ENCODE results near the gene ANTXRL.
"Not testable (repeated sequence)": the region's sequence is repeated elsewhere in the genome, so short reads cannot be mapped to it uniquely, and the experiment has no call there.

The ANTXRL gene

GRCh38 chr10:46298477-46299285 is 11.9 kb downstream of the ANTXRL start:
- Mint-ChIP-seq H3K9me3 (no peaks in the 10 kb centered on the region), H3K27ac (no peak overlapping the region), H3K4me1 (peaks cover 29% of the 10 kb centered on the region), H3K27me3 (ENCODE audit: low read depth, poor library complexity) (peaks cover 4% of the 10 kb centered on the region), H3K36me3 (ENCODE audit: low read depth) (no peaks in the 10 kb centered on the region), H3K4me3 (no peak overlapping the region)
- no peak for TF ChIP-seq CTCF (IDR thresholded peaks at IDR 0.05)
- no peak for DNase-seq

GRCh38 chr10:46299286-46299535 is 12.4 kb downstream of the ANTXRL start:
- Mint-ChIP-seq H3K4me1 (peaks cover 27% of the 10 kb centered on the region), H3K27ac (no peak overlapping the region), H3K9me3 (no peaks in the 10 kb centered on the region), H3K4me3 (no peak overlapping the region), H3K36me3 (ENCODE audit: low read depth) (no peaks in the 10 kb centered on the region), H3K27me3 (ENCODE audit: low read depth, poor library complexity) (peaks cover 4% of the 10 kb centered on the region)
- no peak for DNase-seq
- no peak for TF ChIP-seq CTCF (IDR thresholded peaks at IDR 0.05)

- H3K27ac Mint-ChIP-seq = no peak overlapping the region
- peak; percentile 34 for DNase-seq
- no peak overlapping the region for H3K4me3 Mint-ChIP-seq
These were observed 13.0 kb downstream of the ANTXRL start for GRCh38 chr10:46299536-46300369.

GRCh38 chr10:46300370-46300711 is 13.5 kb downstream of the ANTXRL start:
- H3K27ac Mint-ChIP-seq; H3K4me3 Mint-ChIP-seq; H3K27me3 Mint-ChIP-seq (ENCODE audit: low read depth, poor library complexity); H3K36me3 Mint-ChIP-seq (ENCODE audit: low read depth); DNase-seq; H3K9me3 Mint-ChIP-seq: not testable (repeated sequence)
- peaks cover 22% of the 10 kb centered on the region for H3K4me1 Mint-ChIP-seq

More at GRCh38 chr10:46299536-46300369, 13.0 kb downstream of the ANTXRL start:
- H3K27me3 Mint-ChIP-seq (ENCODE audit: low read depth, poor library complexity) = peaks cover 4% of the 10 kb centered on the region
- no peaks in the 10 kb centered on the region for H3K36me3 Mint-ChIP-seq (ENCODE audit: low read depth)
- no peaks in the 10 kb centered on the region for H3K9me3 Mint-ChIP-seq
- no peak for TF ChIP-seq CTCF (IDR thresholded peaks at IDR 0.05)
- peaks cover 22% of the 10 kb centered on the region for H3K4me1 Mint-ChIP-seq

- H3K9me3 Mint-ChIP-seq = no peaks in the 10 kb centered on the region
- no peak overlapping the region for H3K27ac Mint-ChIP-seq
- H3K4me1 Mint-ChIP-seq = peaks cover 22% of the 10 kb centered on the region
- DNase-seq = no peak
- H3K36me3 Mint-ChIP-seq (ENCODE audit: low read depth) = no peaks in the 10 kb centered on the region
- no peak for TF ChIP-seq CTCF (IDR thresholded peaks at IDR 0.05)
- no peak overlapping the region for H3K4me3 Mint-ChIP-seq
- H3K27me3 Mint-ChIP-seq (ENCODE audit: low read depth, poor library complexity) = peaks cover 4% of the 10 kb centered on the region
These were observed 14.4 kb downstream of the ANTXRL start for GRCh38 chr10:46301056-46301645.

- no peak for DNase-seq
- Mint-ChIP-seq H3K27me3 (ENCODE audit: low read depth, poor library complexity) (peaks cover 4% of the 10 kb centered on the region), H3K4me1 (peaks cover 22% of the 10 kb centered on the region), H3K9me3 (no peaks in the 10 kb centered on the region), H3K36me3 (ENCODE audit: low read depth) (no peaks in the 10 kb centered on the region), H3K4me3 (no peak overlapping the region), H3K27ac (no peak overlapping the region)
- no peak for TF ChIP-seq CTCF (IDR thresholded peaks at IDR 0.05)
These were observed 15.1 kb downstream of the ANTXRL start for GRCh38 chr10:46301721-46302479.

- not testable (repeated sequence) for H3K4me3 Mint-ChIP-seq; H3K9me3 Mint-ChIP-seq; H3K27me3 Mint-ChIP-seq (ENCODE audit: low read depth, poor library complexity); DNase-seq; H3K36me3 Mint-ChIP-seq (ENCODE audit: low read depth); H3K27ac Mint-ChIP-seq
- H3K4me1 Mint-ChIP-seq = peaks cover 22% of the 10 kb centered on the region
These were observed 16.1 kb downstream of the ANTXRL start for GRCh38 chr10:46302765-46303352.

Data from nephron progenitor cell (in vitro differentiated cells).